ENCODE data around the gene PLXNA3. TPM values are rescaled to one million over a fixed set of nuclear protein-coding genes. Genes with fewer than 3 reads are reported as not detected.

Gene PLXNA3
- total and polyA plus RNA-seq, 10 of the 15 experiments (the other 5 are each of a cell fraction or from before 2014, with no cell fraction given) = 0.26 to 26.8 (median 3.4) TPM

DNA sequence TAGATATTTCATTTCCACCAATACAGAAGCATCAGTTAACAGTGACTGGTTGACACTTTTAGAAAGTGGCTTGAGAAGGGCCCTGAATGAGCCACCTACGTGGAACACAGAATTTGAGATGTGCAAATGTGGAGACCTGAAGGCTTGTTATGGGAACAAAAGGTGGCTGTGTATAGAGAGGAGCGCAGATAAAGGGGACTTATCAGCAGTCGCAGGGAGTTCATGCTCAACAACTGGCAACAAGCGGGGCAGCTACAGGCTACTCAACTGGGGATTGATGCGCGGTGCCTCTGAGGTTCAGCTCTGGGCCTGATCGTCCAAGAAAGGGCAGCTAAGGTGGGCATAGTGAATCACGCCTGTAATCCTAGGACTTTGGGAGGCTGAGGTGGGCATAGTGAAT is 61.3 kb downstream of the PLXNA3 start:
- intact Hi-C loops (cut with micrococcal nuclease; ENCODE audit: unreplicated experiment) = loop anchor here (5.0 kb wide), 1 partner anchor 42 kb away; the partner anchor contains the start of gene LAGE3
- CTCF ChIA-PET = no interaction called here

More for the DNA sequence above, 61.3 kb downstream of the PLXNA3 start:
- H3K36me3 ChIP-seq (ENCODE audit: control insufficient read depth in 2 of 2, insufficient read depth in 2 of 2, low read length in 1 of 2) = no peaks in the 10 kb centered on the region
- POLR2A ChIA-PET = interaction anchor here (0.7 kb wide), 1 partner anchor 120 kb away, joined by 6 read pairs; no protein-coding TSS in a partner anchor
- in situ Hi-C loops (cut with MboI) = no loop called here
- no TSS peak for BruUV-seq (replicated peaks)
- no peaks in the 10 kb centered on the region for H3K4me1 ChIP-seq (ENCODE audit: control insufficient read depth, insufficient read depth, low read length)
- H3K4me3 ChIP-seq = no peak overlapping the region
- TF ChIP-seq ZZZ3 (IDR thresholded peaks at IDR 0.05; ENCODE audit: control insufficient read depth, insufficient read length, low read depth) (no peak), NR2C1 (IDR thresholded peaks at IDR 0.05) (no peak), NFYB (IDR thresholded peaks at IDR 0.05; ENCODE audit: insufficient read depth, low read depth, low read length) (no peak), LARP7 (IDR thresholded peaks at IDR 0.05) (no peak), PML (IDR thresholded peaks at IDR 0.05; ENCODE audit: low read length) (no peak), MYC (IDR thresholded peaks at IDR 0.05; ENCODE audit: insufficient read depth, insufficient read length, insufficient replicate concordance, low read length, severe bottlenecking) (no peak), ZNF274 (IDR thresholded peaks at IDR 0.05; ENCODE audit: insufficient read depth, insufficient read length) (no peak), NFYA (IDR thresholded peaks at IDR 0.05; ENCODE audit: borderline replicate concordance, low read depth, low read length) (no peak), KAT2A (conservative IDR thresholded peaks at IDR 0.05; ENCODE audit: control insufficient read depth, low read depth, low read length) (no peak), EED (IDR thresholded peaks at IDR 0.05; ENCODE audit: low read depth) (no peak), CBFB (IDR thresholded peaks at IDR 0.05; ENCODE audit: low read depth) (no peak), FOS (IDR thresholded peaks at IDR 0.05; ENCODE audit: borderline replicate concordance, extremely low read depth, insufficient read length) (no peak), RBBP5 (conservative IDR thresholded peaks at IDR 0.05) (no peak)
- TF ChIP-seq, protein P1, sequence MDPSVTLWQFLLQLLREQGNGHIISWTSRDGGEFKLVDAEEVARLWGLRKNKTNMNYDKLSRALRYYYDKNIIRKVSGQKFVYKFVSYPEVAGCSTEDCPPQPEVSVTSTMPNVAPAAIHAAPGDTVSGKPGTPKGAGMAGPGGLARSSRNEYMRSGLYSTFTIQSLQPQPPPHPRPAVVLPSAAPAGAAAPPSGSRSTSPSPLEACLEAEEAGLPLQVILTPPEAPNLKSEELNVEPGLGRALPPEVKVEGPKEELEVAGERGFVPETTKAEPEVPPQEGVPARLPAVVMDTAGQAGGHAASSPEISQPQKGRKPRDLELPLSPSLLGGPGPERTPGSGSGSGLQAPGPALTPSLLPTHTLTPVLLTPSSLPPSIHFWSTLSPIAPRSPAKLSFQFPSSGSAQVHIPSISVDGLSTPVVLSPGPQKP (IDR thresholded peaks at IDR 0.05; ENCODE audit: low read depth, low read length) = no peak
- TF ChIP-seq, protein P2, sequence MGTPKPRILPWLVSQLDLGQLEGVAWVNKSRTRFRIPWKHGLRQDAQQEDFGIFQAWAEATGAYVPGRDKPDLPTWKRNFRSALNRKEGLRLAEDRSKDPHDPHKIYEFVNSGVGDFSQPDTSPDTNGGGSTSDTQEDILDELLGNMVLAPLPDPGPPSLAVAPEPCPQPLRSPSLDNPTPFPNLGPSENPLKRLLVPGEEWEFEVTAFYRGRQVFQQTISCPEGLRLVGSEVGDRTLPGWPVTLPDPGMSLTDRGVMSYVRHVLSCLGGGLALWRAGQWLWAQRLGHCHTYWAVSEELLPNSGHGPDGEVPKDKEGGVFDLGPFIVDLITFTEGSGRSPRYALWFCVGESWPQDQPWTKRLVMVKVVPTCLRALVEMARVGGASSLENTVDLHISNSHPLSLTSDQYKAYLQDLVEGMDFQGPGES (IDR thresholded peaks at IDR 0.05) = no peak
- H3K27me3 ChIP-seq (replicated peaks in 1 of 2; ENCODE audit: control insufficient read depth in 2 of 2, insufficient read depth in 2 of 2, low read length in 1 of 2) = no peaks in the 10 kb centered on the region
- no peaks in the 10 kb centered on the region for H4K20me1 ChIP-seq (ENCODE audit: control insufficient read depth, insufficient read depth)
- no peak overlapping the region for H3K9ac ChIP-seq (ENCODE audit: control insufficient read depth, insufficient read depth, low read length)
- H3K27ac ChIP-seq (ENCODE audit: control insufficient read depth, insufficient read depth) = no peak overlapping the region
- RAD21 ChIA-PET (ENCODE audit: unreplicated experiment) = interaction anchor here (0.7 kb wide), 1 partner anchor 140 kb away, joined by 3 read pairs; the partner anchor contains the start of gene EMD
- FAIRE-seq (no peak), ATAC-seq (no peak), DNase-seq (ENCODE audit: low read depth, low spot score) (no peak)
- 78% methylated on average over 7 of the region's 8 CpGs for WGBS (ENCODE audit: insufficient coverage, insufficient replicate concordance, low lambda C conversion rate, missing lambda C conversion rate)
- no peaks in the 10 kb centered on the region; the same call in none of the 2 replicates for H3K79me2 ChIP-seq (ENCODE audit: control insufficient read depth, insufficient read depth, low read length)
- H3K9me3 ChIP-seq (replicated peaks; ENCODE audit: control insufficient read depth, insufficient read depth, low read length) = no peaks in the 10 kb centered on the region; the same call in 2 of the 3 replicates
- SMC1A ChIA-PET (ENCODE audit: uncharacterized antibody, unreplicated experiment) = interaction anchor here (1.1 kb wide), 1 partner anchor 14 kb away, joined by 3 read pairs; no protein-coding TSS in a partner anchor
- H2AFZ ChIP-seq (ENCODE audit: control insufficient read depth, low read depth, low read length) = no peak overlapping the region
- H3K4me2 ChIP-seq (ENCODE audit: control insufficient read depth, insufficient read depth) = no peak overlapping the region
